ENCODE measurements around the gene TJP3.
"Not testable (repeated sequence)": the region's sequence is repeated elsewhere in the genome, so short reads cannot be mapped to it uniquely, and the experiment has no call there.

Gene TJP3, protein sequence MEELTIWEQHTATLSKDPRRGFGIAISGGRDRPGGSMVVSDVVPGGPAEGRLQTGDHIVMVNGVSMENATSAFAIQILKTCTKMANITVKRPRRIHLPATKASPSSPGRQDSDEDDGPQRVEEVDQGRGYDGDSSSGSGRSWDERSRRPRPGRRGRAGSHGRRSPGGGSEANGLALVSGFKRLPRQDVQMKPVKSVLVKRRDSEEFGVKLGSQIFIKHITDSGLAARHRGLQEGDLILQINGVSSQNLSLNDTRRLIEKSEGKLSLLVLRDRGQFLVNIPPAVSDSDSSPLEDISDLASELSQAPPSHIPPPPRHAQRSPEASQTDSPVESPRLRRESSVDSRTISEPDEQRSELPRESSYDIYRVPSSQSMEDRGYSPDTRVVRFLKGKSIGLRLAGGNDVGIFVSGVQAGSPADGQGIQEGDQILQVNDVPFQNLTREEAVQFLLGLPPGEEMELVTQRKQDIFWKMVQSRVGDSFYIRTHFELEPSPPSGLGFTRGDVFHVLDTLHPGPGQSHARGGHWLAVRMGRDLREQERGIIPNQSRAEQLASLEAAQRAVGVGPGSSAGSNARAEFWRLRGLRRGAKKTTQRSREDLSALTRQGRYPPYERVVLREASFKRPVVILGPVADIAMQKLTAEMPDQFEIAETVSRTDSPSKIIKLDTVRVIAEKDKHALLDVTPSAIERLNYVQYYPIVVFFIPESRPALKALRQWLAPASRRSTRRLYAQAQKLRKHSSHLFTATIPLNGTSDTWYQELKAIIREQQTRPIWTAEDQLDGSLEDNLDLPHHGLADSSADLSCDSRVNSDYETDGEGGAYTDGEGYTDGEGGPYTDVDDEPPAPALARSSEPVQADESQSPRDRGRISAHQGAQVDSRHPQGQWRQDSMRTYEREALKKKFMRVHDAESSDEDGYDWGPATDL

DNA sequence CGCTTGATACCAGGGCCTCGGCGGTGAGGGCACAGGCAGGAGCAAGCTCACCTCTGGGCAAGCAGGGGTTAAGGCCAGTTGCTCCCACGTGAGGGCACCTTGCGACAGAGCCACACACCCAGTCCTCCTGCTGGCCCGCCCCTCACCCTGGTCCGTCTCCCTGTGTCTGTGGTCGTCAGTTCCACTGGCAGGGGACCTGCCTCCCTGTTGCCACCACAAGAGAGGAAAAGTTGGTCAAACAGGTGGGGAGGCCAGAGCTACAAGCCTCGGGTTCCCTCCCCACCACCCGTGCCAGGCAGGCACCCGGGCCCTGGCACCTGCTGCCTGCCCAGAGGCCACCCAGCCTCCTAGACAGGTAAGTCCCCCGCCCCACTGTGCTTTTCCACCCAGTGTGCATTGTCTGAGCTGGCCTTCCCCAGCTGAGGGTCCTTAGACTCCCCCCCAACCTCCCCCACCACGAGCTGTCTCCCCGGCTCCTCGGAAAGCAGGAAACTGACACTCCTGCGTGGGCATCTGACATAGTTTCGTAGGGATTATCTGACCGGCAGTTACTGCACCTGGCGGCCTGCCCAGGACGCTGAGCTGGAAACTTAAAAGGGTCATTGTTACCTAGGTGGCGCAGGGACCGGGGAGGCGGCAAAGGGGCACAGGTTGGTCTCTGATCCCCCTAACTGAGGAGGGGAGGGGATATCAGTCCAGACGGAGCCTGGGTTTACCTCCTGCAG lies at the start of gene TJP3:
Gene TJP3 (plus strand): TSS at position 178 of the 725 bp plus-strand sequence. CDS start 20,049 bp downstream, outside the sequence.
- DNase-seq (ENCODE audit: low read depth in 2 of 3, low spot score in 1 of 3): no peak

DNA sequence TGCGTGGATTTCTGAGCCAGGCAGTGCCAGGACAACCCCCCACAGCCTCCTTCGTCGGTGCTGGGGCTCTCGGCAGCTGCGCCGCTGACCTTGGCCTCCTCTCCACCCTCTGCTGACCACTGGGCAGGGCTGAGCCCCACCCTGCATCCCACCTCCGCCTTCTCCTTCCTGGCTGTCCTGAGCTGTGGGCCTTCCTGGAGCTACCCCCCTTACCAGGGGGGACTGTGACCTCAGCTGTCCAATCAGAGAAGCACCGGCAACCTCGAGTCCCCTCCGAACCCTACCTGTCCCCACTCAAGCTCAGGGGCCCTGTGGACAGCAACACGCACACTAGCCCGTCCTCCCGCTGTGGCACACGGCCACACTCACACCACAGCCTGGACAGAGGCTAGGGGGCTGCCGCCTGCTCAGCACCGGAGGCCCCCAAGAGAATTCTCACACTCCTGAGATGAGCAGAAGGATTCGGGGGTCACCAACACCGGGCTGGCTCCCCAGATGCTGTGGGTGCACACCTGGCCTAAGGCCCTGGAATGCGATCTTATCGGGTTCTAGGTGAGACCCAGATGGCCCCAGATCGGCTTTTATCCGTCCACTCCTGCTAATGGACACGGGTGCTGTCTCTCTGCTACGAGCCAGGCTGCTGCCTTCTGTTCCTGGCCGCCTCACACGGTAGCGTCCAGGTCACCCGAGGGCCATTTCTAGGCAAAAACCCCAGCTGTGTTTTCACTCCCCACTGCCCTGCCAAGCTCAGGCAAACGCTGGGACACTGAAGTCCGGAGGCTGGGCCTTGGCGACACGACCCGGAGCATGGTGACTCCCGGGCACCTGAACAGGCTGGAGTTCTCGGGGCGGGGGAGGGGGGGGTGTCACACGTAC lies 49.1 kb upstream of the TJP3 start:
- DNase-seq (ENCODE audit: low read depth in 2 of 3, low spot score in 1 of 3): no peak

DNA sequence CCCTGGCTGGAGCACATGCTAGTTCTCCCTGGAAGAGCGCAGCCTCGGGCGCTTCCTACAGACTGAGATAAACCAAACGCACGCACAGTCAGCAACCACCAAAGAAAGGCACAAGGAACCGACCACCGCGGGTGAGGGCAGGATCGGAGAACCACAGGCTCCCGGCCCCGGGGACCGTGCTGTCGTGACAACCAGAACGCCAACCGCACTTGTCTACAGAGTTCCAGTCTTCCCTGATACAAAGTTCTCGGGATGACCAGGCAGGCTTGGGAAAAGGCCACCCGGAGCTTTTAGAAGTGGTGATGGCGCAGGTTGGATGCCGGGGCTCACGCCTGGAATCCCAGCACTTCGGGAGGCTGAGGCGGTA lies 48.5 kb upstream of the TJP3 start:
- DNase-seq (ENCODE audit: low read depth in 2 of 3, low spot score in 1 of 3): no peak

DNA sequence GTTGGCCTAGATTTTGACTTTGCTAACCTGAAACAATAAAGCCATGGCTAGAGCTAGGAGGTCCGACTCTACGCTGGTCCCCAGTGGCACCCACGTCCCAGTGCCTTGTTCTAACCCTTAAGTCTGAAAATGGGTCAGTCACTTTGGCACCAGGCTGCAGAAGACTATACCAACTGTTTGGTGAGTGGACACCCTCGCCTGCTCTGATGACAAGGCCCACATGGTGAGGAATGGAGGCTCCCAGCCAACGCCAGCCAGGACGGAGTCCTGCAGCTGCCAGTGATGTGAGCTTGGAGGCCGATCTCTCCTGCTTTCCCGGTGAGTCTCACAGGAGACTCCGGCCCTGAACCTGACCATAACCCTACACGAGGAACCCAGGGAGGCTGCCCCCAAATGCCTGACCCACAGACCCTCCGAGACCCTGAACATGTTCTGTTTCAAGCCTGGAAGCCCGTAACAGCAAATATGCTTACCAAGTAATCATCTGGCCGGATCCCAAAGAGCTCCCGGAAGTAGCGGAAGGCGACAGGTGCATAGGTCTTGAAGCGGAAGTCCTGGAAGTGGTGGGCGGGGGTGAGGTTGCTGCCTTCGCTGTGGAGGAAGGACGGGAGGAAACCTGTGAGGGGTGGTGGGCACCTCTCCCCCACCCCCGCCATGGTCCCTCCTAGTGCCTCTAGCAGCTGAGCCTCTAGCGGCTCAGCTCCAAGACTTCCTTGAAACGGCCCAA lies 47.5 kb upstream of the TJP3 start:
- no peak for DNase-seq (ENCODE audit: low read depth in 2 of 3, low spot score in 1 of 3)

DNA sequence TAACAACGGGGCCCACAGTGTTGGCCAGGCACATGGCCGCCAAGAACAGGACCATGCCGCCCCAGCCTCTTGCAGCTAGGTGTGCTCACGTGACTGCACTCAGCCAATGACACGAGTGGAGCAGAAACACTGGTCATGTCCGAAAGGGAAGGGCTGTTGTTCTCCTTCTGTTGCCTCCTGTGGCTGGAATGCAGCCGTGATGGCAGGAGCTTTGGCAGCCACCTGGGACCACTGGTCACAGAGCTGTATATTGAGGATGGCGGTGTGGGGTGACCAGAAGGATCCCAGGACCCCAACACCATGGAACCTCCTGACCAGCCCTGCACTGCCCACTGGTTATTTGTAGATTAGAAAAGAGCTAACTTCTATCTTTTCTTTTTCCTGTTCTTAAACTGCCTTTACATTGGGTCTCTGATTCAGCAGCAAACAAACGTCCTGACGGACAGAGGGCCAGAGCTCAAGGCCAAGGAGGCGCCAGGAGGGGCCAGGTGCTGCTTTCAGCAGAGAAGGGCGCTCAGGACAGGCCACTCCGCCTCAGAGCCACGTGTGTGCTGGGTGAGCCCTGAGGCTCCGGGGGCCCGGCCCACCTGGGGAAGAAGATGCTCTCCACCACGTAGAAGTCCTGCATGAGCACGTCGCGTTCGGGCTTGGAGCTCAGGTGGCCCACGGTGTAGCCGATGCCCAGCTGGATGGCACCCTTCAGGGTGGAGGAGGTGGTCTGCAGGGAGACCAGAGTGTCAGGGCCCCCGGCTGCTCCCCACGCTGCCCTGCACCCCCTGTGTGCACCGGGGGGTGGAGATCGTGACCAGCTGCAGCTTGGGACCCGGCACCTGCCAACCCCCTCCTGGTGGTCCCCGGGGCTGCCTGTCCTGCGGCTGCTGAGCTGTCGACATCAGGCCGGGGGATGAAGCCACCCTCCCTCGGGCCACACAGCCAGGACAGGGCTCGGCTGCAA lies 46.6 kb upstream of the TJP3 start:
- DNase-seq (ENCODE audit: low read depth in 2 of 3, low spot score in 1 of 3): no peak

DNA sequence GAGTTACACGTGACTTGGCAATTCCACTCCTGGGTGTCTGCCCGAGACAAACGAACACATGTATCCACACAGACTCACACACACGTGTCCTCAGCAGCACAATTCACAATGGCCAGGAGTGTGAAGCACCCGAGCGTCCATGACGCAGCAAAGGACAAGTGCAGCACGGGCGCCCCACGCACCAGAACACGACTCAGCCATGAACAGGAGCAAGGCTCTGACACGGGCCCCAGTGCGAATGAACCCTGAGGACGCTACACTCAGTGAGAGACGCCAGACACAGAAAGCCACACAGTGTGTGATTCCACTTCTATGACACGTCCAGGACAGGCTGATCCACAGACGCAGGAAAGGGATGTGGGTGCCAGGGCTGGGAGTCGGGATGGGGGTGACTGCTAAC lies 44.3 kb upstream of the TJP3 start:
- no peak for DNase-seq (ENCODE audit: low read depth in 2 of 3, low spot score in 1 of 3)

DNA sequence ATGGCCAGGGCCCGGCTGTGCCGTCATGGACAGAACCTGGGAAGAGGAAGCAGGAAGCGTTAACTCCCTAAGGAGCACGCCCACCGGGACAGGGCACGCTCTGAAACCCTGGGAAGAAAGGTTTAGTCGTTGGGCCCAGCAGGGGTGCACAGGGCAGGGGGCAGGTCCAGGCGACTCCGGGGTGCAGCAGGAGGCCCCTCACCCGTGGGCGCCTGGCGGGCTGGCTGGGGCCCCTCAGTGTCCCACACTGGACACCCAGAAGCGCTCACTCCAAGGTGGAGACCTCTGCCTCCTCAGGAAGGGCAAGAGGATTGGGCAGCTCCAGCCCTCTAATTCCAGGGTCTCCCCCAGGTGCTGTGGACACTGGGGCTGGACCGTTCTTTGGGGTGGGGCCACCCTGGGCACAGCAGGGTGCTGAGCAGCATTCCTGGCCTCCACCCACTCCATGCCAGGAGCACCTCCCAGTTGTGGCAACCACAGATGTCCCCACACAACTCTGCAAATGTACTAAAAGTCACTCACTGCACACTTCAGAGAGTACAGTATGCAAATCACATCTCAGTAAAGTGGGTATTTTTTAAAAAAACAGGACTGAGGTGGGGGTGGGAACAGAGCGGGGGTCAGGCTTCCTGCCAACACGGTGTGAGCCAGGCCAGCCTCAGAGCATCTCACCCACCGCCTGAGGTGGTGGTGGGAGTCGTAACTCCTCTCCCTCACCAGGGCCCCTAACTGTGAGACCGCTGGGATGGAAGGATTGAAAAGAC lies 43.1 kb upstream of the TJP3 start:
- no peak for DNase-seq (ENCODE audit: low read depth in 2 of 3, low spot score in 1 of 3)

DNA sequence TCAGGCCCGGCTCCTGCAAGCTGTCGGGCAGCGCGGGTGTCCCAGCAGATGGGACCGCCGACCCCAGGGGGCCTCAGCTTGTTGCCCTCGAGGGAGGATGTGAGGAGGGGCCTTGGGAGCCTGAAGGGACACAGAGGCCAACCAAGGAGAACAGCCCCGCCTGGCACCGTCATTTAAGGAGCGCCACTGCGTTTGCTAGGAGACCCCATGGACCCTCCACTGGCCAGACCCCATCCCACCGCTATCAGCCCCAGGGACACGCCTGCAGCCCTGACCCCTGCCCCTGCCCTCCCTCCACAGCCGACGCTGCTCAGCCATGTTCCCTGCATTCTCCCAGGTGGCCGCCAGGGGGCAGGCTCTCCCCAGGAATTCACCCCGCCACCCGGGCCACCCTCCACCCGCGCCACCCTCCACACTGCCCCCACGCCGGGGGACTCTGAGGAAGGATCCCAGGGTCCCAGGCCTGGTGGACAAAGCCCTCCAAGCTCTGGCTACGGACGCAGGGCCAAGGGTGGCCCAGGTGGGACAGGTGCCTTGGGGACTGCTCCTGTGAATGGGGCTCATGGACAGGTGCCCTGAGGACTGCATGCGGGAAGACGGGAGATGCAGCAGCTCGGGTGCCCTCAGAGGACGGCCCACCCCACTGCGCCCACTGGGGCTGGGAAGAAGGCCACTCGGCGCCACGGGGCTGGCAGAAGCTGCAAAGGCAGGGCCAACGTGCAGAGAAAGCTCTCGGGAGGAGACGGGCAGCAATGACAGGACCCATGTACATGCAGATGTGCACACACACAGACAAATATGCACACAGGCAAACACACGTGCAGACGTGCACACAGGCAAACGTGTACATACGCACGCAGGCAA lies 42.3 kb upstream of the TJP3 start:
- peak; percentile 50 to 75 (median 64) for DNase-seq (ENCODE audit: low read depth in 2 of 3, low spot score in 1 of 3)

DNA sequence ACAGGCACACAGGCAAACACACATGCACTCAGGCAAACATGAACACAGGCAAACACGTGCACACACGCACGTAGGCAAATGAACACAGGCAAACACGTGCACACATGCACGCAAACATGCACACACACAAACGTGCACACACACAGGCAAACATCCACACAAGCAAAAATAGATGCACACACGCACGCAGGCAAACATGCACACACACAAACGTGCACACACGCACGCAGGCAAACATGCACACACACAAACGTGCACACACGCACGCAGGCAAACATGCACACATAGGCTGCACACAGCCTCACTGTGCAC lies 41.7 kb upstream of the TJP3 start:
- not testable (repeated sequence) for DNase-seq (ENCODE audit: low read depth in 2 of 3, low spot score in 1 of 3)

DNA sequence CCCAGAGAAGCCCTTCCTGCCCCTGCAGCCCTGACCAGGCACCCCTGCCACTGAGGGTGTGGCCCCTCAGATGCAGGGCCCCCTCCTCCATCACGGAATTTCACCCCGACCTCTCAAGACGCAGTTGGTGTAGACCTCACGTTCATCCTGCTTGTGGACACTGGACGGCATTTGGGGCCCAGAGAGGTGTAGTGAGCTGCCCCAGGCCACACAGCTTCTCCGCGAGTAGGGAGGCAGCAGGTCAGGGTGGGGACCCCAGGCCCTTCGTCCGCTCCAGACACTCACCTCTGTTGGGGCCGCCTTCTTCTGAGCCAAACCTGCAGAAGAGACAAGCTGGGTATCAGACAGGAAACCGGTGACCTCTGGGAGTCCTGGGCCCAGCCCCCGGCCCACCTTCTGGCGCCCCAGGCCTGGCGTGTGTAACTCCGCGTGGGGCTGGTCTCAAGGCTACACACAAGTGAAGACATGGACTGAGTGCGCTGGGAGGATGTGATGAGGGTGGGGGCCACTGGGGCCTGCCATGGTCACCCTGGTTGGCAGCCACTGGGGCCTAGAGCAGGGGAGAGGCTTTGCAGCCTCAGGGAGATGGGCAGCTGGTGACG lies 41.0 kb upstream of the TJP3 start:
- DNase-seq (ENCODE audit: low read depth in 2 of 3, low spot score in 1 of 3): no peak

DNA sequence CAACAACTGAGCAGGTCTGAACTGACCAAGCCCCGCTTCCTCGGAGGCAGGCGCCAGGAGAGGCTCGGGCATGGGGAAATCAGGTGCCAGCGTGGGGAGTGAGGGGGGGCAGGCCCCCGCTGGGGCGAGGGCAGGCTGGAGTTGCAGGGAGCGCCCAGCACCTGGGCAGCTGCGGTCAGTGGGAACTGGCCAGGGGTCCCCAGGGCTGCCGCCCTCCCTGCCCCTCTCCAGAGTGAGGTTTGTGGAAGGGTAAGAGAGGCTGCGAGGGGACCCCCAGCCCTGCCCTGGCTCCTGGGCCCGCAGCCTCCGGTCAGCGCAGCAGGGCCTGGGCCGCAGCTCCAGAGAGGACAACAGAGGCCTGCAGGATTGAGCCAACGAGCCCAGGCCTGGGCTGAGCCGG lies 40.4 kb upstream of the TJP3 start:
- DNase-seq (ENCODE audit: low read depth in 2 of 3, low spot score in 1 of 3): no peak

DNA sequence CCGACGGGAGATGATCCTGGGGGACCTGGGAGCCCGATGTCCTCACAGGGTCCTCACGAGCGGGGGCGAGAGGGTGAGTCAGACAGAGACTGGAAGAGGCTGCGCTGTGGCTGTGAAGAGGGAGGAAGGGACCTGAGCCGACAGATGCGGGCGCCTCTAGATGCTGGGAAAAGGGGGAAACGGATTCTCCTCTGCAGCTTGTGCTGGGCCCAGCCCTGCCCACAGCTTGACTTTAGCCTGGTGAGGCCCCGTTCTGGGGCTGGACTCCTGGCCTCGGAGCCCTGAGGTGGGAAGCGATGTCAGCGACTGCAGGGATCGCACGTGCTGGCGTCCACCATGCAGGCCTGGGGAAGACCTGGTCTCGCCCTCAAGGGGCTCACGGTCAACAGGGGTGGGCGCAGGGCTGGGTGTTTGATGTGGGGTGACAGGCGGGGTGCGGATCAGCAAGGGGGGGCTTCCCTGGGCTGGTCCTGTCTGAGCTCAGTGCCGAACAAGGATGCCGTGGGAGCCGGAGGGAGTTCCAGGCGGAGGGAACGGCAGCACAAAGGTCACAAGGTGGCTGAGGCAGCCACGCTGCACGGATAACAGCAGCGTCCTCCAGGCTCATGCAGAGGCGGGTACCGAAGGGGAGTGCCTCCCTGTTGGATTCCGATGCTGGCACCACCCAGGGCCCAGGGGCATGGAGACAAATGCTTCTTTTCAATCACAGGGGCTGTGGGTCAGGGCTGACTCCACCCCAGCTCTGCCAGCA lies 39.7 kb upstream of the TJP3 start:
- DNase-seq (ENCODE audit: low read depth in 2 of 3, low spot score in 1 of 3): no peak

DNA sequence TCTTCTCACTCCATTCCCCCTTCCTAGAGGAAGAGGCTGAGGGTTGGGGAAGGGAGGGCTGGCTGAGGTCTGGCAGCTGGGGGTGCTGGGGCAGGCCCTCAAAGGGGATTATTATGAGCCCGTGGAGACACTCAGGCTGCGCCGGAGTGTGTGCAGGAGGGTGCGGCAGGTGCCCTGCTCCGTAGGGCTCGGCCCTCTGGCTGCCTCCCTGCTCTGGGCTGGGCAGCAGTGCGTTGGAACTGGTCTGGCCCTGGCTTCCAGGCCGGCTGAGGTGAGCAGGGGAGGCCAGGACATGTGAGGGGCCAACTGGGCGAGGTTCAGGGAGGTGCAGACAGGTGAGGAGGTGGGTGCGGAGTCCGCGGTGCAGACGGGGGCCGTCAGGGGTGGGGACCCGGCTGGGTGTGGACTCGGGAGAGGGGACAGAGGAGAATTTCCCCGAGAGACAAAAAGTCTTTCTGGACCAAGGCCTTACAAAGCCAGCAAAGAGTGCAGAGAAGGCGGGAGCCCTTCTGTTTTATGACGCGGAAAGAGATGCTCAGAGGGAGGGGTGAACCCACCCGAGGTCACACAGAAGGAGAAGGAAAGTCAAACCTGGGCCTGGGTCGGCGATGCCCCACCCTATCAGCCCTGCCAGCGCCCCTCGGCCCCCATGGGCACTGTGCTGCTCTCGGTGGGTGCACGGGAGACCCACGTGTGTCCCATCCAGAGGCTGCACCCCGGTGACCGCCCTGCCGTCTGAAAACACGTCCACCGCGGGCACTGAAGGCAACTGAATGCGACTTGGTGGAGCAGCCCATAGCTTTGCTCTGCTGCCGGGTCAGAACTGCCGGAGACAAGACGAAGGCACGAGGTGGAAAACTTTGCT lies 38.9 kb upstream of the TJP3 start:
- no peak for DNase-seq (ENCODE audit: low read depth in 2 of 3, low spot score in 1 of 3)

DNA sequence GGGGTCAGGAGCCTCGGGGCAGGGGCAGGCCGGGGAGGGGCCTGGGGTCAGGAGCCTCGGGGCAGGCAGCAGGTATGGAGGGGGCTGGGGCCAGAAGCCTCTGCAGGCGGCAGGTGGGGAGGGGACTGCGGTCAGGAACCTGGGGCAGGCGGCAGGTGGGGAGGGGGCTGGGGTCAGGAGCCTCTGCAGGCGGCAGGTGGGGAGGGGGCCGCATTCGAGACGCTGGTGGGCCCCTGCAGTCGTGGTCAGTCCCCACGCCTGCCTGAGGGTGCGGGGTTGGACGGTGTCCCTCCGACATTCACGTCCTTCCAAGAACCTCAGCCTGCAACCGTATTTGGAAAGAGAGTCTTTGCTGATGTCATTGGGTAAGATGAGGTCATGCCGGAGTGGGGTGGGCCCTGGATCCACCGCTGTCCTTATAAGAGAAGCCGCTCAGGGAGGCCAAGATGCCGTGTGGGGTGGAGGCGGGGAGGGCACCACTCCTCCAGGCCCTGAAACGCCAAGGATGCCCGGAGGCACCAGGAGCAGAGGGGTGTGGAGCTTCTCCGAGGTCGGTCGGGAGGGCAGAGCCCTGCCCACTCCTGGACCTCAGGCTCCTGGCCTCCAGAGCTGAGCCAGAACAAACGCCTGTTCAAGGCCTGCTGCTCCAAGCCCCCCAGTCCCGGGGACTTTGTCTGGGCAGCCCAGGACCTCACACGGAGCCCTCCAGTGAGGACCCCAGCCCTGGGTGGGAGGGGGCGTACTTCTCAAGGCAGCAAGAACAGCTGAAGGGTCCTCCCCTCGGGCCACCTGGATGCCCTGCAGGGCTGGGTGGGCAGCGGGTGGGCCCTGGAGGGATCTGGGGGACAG lies 38.0 kb upstream of the TJP3 start:
- no peak for DNase-seq (ENCODE audit: low read depth in 2 of 3, low spot score in 1 of 3)

Data from stimulated activated CD4-positive, alpha-beta T cell treated with anti-CD3 and anti-CD28 coated beads, Interleukin-12 subunit alpha, Interleukin-12 subunit beta, amount 100 ng/mL, for 48 hours (primary cell).